Germinal center (tissue), 1 donor: ENCODE results near the gene SEMA5A.

ENCODE experiments used
- DNase-seq: peaks from one replicate; pipeline ENCODE4 v3.0.0; 2012; ENCODE audit warnings: mixed read lengths, low spot score

Gene SEMA5A

DNA sequence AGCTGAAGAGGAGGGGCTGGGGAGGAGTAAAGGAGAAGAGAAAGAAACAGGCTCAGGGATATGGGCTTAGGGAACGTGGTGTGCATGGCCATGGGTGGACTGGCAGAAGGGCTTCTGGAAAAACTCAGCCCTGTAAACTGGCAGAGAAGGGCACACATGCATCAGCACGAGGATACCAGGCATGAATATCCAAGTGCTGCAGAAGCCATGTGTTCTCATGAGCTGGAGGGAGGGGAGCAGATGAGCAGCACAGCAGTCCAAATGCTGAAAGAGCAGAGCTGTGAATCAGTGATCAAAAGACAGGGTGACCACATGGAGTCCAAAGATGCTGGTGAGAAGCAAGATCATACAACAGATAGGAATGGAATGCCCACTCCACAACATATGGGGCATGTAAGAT lies 72.3 kb downstream of the SEMA5A start:
- DNase-seq: no peak

GRCh38 chr5:9470410-9470809 lies 75.5 kb downstream of the SEMA5A start:
- DNase-seq: no peak

DNA sequence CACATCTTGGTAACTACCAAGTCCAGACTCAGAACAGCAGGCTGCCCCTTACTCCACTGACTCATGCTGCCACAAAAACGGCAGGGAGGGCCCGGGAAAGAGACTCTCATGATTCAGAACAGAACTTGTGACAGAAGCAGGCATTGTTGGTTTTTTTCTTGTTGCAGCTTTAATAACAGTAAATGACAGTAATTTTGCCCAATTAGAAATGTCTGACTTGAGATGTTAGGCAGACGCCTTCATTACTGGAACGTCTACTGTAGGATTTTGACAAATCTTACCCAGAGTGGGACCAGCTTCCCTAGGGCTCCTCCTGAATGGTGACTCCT lies 77.9 kb downstream of the SEMA5A start:
- no peak for DNase-seq

DNA sequence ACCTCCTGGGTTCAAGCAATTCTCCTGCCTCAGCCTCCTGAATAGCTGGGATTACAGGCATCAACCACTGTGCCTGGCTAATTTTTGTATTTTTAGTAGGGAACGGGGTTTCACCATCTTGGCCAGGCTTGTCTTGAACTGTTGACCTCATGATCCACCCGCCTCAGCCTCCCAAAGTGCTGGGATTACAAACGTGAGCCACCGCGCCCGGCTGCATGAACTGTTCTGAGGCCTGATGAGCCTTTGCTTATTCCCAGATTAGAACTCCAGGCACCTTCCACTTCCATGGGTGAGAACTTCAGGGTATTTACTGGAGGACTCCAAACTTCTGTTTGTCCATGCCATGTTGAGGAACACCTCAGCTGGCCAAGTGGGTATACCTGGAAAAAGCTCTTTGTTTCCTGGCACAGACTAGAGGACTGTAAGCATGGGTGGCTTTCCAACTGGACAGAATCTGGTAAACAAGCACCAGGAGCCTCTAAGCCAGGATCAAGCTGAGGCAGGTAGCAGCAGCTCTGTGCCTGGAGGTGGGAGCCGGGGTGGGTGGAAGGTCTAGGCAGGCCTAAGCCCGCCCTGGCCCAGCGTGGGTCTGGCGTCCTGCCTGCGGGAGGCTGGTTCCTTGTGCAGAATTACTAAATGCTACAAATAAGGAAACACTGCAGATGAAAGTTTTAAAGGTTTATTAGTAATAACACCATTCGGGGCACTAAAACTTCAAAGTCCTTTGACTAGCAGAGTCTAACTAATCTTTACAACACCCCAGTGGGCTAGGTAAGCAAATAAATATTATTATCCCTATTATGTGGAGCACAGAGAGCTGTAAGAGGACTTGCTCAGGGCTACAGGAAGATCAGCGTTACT lies 78.4 kb downstream of the SEMA5A start:
- DNase-seq: no peak

- no peak for DNase-seq
Measured at GRCh38 chr5:9466697-9467096, 79.2 kb downstream of the SEMA5A start.

GRCh38 chr5:9464478-9464877 lies 81.4 kb downstream of the SEMA5A start:
- DNase-seq: no peak

- no peak for DNase-seq
Measured at GRCh38 chr5:9462109-9462508, 83.8 kb downstream of the SEMA5A start.

- DNase-seq: no peak
Measured at GRCh38 chr5:9460885-9461645, 84.8 kb downstream of the SEMA5A start.

- DNase-seq: no peak
Measured at GRCh38 chr5:9456435-9457042, 89.3 kb downstream of the SEMA5A start.

DNA sequence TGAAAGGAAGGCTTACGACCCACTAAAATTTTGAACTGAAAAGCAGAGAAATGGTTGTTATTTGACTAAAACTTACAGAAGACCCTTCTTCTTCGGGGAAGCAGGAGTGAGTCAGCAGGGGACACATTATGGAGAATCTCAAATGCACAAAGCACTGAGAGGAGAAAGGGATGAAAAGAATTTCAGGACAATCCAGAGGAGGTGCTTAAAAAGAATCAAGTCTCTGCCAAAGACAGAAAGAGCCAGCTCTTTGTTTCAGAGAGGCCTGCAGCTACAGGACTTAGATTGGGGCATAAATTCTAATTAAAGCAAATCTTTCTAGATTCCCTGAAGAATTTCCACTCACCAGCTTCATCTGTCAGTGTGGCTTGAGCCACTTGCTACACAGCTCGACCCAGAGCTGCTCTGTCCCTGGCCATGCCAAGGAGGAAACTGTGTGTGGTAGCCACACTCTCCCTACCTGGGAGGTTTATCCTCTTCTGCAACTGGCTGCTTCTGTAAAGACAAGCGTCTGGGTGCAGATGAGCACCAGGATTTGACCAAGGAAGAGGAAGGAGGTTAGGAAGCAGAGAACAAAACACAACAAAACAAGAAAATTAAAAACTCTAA lies 89.9 kb downstream of the SEMA5A start:
- DNase-seq: no peak

- DNase-seq: no peak
Measured at GRCh38 chr5:9454491-9454890, 91.4 kb downstream of the SEMA5A start.

GRCh38 chr5:9454012-9454481 lies 91.8 kb downstream of the SEMA5A start:
- no peak for DNase-seq

- no peak for DNase-seq
Measured at GRCh38 chr5:9453480-9454011, 92.3 kb downstream of the SEMA5A start.

GRCh38 chr5:9452181-9452580 lies 93.7 kb downstream of the SEMA5A start:
- DNase-seq: no peak

DNA sequence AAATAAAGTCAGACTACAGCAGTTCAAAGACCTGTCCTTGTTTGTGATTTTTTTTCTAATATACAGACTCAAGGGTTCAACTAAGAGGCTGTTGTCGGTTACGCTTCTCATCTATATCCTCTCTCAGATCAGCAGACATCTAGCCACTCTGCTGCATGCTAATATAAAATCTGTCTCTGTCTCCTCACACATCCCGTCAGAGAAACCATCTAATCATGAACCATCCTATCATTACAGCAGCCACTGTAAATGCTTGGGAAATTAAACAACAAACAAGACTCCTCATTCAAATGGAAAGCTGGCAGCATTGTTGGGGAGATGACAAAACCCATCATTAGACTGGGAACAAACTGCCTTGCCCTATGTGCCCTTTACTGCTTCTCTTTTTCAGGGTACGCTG lies 94.8 kb downstream of the SEMA5A start:
- DNase-seq: no peak

- no peak for DNase-seq
Measured at GRCh38 chr5:9447691-9448090, 98.2 kb downstream of the SEMA5A start.

GRCh38 chr5:9445826-9446388 lies 100.0 kb downstream of the SEMA5A start:
- DNase-seq: no peak

- DNase-seq: no peak
Measured at GRCh38 chr5:9444346-9444745, 101.5 kb downstream of the SEMA5A start.

DNA sequence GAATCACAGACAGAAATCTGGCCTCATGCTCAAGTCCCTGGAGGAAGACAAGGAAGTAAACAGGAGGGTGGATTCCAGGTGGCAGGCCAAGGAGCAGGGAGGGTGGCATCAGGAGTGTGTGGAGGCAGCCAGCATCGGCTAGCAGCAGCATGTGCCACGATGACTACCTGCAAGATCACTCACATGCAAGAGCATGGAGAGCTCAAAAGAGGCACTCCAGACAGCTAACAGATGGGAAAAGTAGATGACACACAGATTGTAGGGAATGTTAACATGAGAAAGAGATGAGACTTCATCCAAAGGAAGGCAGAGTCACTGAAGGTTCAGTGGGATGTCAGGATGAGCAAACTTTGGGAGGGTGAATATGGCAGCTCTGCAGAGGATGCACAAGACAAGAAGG lies 104.3 kb downstream of the SEMA5A start:
- DNase-seq: no peak

DNA sequence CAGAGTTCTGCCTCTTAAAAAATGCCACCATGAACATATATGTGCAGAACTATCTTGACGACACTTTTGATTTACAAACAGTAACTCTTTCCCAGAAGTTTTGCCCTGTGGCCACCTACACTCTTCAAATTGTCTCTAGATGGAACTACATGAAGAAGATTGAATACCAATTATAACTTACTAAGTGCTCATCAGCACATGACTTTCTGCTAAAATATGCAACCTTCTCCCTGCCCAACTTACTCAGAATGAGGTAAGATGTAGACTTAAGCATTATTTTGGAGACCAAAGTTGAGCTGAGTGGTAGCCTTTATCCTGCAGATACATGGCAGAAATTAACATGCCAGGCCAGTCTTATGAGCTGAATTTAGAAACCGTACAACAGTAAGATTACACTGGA lies 105.4 kb downstream of the SEMA5A start:
- no peak for DNase-seq

DNA sequence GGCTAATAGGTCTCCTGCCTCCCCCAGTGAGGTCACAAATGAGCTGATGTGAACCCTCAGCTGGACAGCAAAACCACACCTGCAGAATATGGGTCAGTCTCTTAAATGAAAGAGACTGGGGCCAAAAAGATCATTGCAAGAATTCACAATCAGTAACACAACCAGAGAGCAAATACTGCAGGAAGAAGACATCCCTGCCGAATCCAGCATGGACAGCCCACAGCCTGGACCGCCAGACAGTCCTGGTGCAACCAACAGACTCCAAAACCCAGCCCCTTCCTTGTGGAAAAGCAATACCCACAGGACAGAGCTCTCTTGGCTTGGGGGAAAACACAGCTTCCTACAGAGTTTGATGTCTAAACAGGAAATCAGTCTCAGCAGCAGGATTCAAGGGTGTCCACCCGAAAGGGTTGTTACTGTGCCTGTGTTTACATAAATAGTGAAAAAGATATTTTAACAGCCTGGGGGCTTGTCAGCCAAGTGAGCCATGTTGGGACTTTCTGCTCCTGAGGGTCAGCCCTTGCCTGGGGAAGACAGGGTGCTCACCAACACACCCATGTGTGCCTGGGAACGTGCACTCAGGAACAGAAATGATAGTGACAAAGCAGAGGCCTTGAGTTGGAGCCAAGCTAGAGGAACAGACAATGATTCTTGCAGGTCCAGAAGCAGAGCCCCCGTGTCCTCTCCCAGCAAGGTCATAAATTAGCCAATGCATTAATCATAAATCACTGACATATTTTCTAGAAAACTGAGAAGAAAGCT lies 106.2 kb downstream of the SEMA5A start:
- DNase-seq: no peak
